Hepatocyte (in vitro differentiated cells): ENCODE results near the gene RABGGTA. TPM values are rescaled to one million over a fixed set of nuclear protein-coding genes. Genes with fewer than 3 reads are reported as not detected.

Experiments used
- DNase-seq: peaks from one replicate; pipeline ENCODE4 v3.0.0-alpha.2; 2016; ENCODE audit warnings: low spot score
- H2AFZ ChIP-seq: fragments of 200-600 bp; sonication (generic); 2 replicates; pipeline ENCODE4 v1.6.0; 2016; ENCODE audit warnings: antibody characterized with exemption, mild to moderate bottlenecking
- H3K27ac ChIP-seq: fragments of 200-600 bp; sonication (generic); 2 replicates; pipeline ENCODE4 v1.5.1; 2016; ENCODE audit warnings: mild to moderate bottlenecking
- H3K27me3 ChIP-seq: fragments of 200-600 bp; sonication (generic); 2 replicates; pipeline ENCODE4 v1.6.1; 2016
- H3K36me3 ChIP-seq: fragments of 200-600 bp; sonication (generic); replicated peaks from 2 replicates; pipeline ENCODE4 v1.5.1; 2016; ENCODE audit warnings: low read depth; ENCODE audit not compliant: insufficient read depth
- H3K4me1 ChIP-seq: fragments of 200-600 bp; sonication (generic); 2 replicates; pipeline ENCODE4 v1.5.1; 2016; ENCODE audit warnings: mild to moderate bottlenecking, moderate library complexity; ENCODE audit not compliant: insufficient read depth
- H3K4me2 ChIP-seq: fragments of 200-600 bp; sonication (generic); 2 replicates; pipeline ENCODE4 v1.6.0; 2016
- H3K4me3 ChIP-seq: fragments of 200-600 bp; sonication (generic); 2 replicates; pipeline ENCODE4 v1.5.1; 2016; ENCODE audit warnings: mild to moderate bottlenecking
- H3K79me2 ChIP-seq: fragments of 200-600 bp; sonication (generic); 2 replicates; pipeline ENCODE4 v1.6.0; 2017; ENCODE audit warnings: mild to moderate bottlenecking
- H3K9me2 ChIP-seq: fragments of 200-600 bp; sonication (generic); replicated peaks from 2 replicates; pipeline ENCODE4 v1.6.0; 2017; ENCODE audit warnings: mild to moderate bottlenecking; ENCODE audit not compliant: insufficient read depth
- H3K9me3 ChIP-seq: fragments of 200-600 bp; sonication (generic); 2 replicates; pipeline ENCODE4 v1.5.1; 2016; ENCODE audit warnings: low read depth, mild to moderate bottlenecking
- H4K20me1 ChIP-seq: fragments of 200-600 bp; sonication (generic); 2 replicates; pipeline ENCODE4 v1.6.0; 2016; ENCODE audit warnings: mild to moderate bottlenecking; ENCODE audit not compliant: insufficient read depth, poor library complexity, severe bottlenecking
- EZH2 ChIP-seq: fragments of 200-600 bp; sonication (generic); IDR thresholded peaks from 2 replicates; pipeline ENCODE4 v1.6.1; 2016; ENCODE audit warnings: antibody characterized with exemption, mild to moderate bottlenecking, borderline replicate concordance
- EZH2phosphoT487 ChIP-seq: fragments of 200-600 bp; sonication (generic); IDR thresholded peaks from one replicate; pipeline ENCODE4 v1.6.1; 2018; ENCODE audit warnings: antibody characterized with exemption, mild to moderate bottlenecking, low read depth, moderate library complexity; ENCODE audit not compliant: unreplicated experiment, severe bottlenecking
- WGBS: methylation state at CpG from one replicate; pipeline ENCODE4 v1.1.6; 2016; ENCODE audit warnings: low lambda C conversion rate; ENCODE audit errors: missing lambda C conversion rate; 5-methylcytosine and 5-hydroxymethylcytosine counted together
- polyA plus RNA-seq: library from polyadenylated mRNA; unstranded; fragments of >200 nt; fragmentation: Nextera tagmentation; extraction: Ambion mirVana; gene quantifications from 2 replicates; pipeline ENCODE4 v1.2.1, GENCODE V29; 2016
- total RNA-seq: library from RNA; depleted of rRNA; stranded (reverse); fragments of >200 nt; gene quantifications from 2 replicates; pipeline ENCODE4 v1.2.3, GENCODE V29; 2014
- TF ChIP-seq, protein P1 (sequence below): fragments of 200-600 bp; sonication (generic); IDR thresholded peaks from 2 replicates; pipeline ENCODE4 v1.5.1; 2016; ENCODE audit warnings: antibody characterized with exemption, mild to moderate bottlenecking; ENCODE audit not compliant: poor library complexity

RABGGTA gene
- total and polyA plus RNA-seq, 2 experiments from 2014 or later: 18.2 to 36.0 TPM

DNA sequence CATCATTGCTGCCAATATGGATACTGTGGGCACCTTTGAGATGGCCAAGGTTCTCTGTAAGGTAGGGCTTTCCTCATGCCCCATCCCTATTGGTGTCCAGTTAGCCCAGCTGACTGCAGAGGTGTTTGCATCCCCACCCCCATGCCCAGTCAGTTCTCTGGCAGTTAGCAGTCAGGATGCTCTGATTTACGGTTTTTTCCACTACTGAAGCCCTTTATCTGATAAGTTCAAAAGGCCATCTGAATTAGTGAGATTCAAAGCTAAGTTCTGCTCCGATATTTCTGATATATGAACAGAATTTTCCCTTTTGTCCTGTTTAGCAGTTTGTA is 37.9 kb downstream of the RABGGTA start:
- H3K4me2 ChIP-seq: peak overlapping the region; percentile 87
- H3K4me1 ChIP-seq: peaks cover 20% of the 10 kb centered on the region
- H3K27me3 ChIP-seq: no peaks in the 10 kb centered on the region
- no peaks in the 10 kb centered on the region for H4K20me1 ChIP-seq
- H3K79me2 ChIP-seq: peaks cover 62% of the 10 kb centered on the region
- WGBS: 47% methylated on average over 2 of the region's 2 CpGs
- TF ChIP-seq, protein P1, sequence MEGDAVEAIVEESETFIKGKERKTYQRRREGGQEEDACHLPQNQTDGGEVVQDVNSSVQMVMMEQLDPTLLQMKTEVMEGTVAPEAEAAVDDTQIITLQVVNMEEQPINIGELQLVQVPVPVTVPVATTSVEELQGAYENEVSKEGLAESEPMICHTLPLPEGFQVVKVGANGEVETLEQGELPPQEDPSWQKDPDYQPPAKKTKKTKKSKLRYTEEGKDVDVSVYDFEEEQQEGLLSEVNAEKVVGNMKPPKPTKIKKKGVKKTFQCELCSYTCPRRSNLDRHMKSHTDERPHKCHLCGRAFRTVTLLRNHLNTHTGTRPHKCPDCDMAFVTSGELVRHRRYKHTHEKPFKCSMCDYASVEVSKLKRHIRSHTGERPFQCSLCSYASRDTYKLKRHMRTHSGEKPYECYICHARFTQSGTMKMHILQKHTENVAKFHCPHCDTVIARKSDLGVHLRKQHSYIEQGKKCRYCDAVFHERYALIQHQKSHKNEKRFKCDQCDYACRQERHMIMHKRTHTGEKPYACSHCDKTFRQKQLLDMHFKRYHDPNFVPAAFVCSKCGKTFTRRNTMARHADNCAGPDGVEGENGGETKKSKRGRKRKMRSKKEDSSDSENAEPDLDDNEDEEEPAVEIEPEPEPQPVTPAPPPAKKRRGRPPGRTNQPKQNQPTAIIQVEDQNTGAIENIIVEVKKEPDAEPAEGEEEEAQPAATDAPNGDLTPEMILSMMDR: no peak
- TF ChIP-seq EZH2: no peak
- no peak for TF ChIP-seq EZH2phosphoT487
- H3K9me3 ChIP-seq: no peaks in the 10 kb centered on the region
- DNase-seq: no peak
- no peak overlapping the region for H2AFZ ChIP-seq
- H3K4me3 ChIP-seq: peak overlapping the region; percentile 96
- no peaks in the 10 kb centered on the region for H3K9me2 ChIP-seq
- peak overlapping the region; percentile 96 for H3K27ac ChIP-seq
- H3K36me3 ChIP-seq: no peaks in the 10 kb centered on the region

DNA sequence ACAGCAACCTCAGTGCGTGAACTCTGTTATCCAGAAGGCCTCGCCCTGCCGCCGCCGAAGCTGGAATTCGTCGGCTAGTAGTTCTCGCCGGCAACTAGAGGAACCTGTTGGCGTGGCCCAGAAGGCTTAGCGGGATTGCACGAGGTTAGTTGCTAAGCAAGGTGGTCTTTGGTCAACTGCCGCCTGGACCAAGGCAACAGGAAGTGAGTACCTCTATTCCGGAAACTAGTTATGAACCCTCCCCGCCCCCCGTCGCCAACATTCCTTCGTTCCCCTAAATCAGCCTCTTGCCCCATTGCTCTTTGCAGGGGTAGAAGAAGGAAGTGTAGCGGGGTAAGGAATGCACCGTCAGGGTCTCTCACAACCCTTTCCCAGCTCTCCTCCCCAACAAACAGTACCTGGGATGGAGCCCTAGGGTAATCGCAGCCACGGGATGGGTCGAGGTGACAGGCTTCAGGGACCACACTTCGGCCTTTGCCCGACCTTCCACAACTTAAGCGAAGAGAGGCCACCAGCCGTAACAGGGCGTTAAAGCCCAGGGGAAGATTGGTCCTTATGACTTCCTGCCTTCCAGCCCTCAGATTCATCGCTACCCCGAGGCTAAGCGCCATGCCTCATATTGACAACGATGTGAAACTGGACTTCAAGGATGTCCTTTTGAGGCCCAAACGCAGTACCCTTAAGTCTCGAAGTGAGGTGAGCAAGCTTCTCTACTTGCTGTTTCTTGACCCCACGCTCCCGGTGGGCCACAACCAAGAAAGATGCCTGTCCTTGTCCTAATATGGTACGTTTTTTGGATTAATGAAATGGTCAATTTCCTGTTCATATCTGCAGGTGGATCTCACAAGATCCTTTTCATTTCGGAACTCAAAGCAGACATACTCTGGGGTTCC is 38.5 kb downstream of the RABGGTA start, which contains the start of gene GMPR2:
Gene GMPR2 (plus strand): TSS at position 285 of the 893 bp plus-strand sequence. CDS start 325 bp downstream, at position 610.
- no peaks in the 10 kb centered on the region for H4K20me1 ChIP-seq
- peak within 1 kb of the TSS; percentile 87 for H3K4me2 ChIP-seq
- DNase-seq: peak; percentile 26
- peak within 1 kb of the TSS; percentile 96 for H3K4me3 ChIP-seq
- no peaks in the 10 kb centered on the region for H3K27me3 ChIP-seq
- H3K36me3 ChIP-seq: no peaks in the 10 kb centered on the region
- no peaks in the 10 kb centered on the region for H3K9me2 ChIP-seq
- TF ChIP-seq EZH2phosphoT487 (no peak), EZH2 (no peak)
- TF ChIP-seq, protein P1: no peak
- H3K4me1 ChIP-seq: peaks cover 20% of the 10 kb centered on the region
- H3K79me2 ChIP-seq: peaks cover 67% of the 10 kb centered on the region
- H2AFZ ChIP-seq: peak within 1 kb of the TSS; percentile 98
- H3K27ac ChIP-seq: peak within 1 kb of the TSS; percentile 96
- H3K9me3 ChIP-seq: no peaks in the 10 kb centered on the region
- WGBS: 10% methylated on average over 38 of the region's 38 CpGs

DNA sequence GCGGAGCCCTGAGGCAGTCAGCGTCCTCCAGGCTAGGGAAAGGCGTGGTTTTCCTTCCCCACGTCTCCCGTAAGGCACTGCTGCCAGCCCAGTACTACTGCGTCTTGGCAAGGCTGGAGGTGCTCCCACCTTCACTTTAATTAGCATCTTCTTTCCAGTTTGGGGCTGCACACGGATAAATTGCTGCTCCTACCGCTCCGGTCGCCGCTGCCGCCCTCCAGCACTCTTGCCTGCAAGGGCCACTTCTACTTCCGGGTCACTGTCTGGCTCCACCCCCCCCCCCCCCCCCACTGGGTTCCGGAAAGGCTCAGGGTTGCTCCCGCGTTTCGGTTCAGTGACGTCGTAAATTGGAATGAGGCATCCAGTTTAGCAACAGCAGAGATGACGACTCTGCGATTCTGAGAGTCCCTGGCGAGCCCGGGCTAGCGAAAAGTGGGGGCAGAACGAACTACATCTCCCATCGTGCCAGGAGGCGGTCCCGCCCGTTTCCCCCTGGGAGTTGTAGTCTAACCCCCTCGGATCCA is 39.2 kb downstream of the RABGGTA start, which contains the start of gene NEDD8:
Gene NEDD8 (minus strand): TSS at position 247 of the 524 bp plus-strand sequence. CDS start 100 bp downstream, at position 147.
- Histone ChIP-seq H3K4me3 (peak within 1 kb of the TSS; percentile 96), H3K4me2 (peak within 1 kb of the TSS; percentile 87), H3K9me3 (no peaks in the 10 kb centered on the region), H3K79me2 (peaks cover 74% of the 10 kb centered on the region), H4K20me1 (no peaks in the 10 kb centered on the region), H3K4me1 (peaks cover 20% of the 10 kb centered on the region), H3K27me3 (no peaks in the 10 kb centered on the region), H3K9me2 (no peaks in the 10 kb centered on the region), H2AFZ (peak within 1 kb of the TSS; percentile 98), H3K36me3 (no peaks in the 10 kb centered on the region), H3K27ac (peak within 1 kb of the TSS; percentile 96)
- TF ChIP-seq EZH2: no peak
- TF ChIP-seq, protein P1: no peak
- TF ChIP-seq EZH2phosphoT487: no peak
- under 1% methylated on average over 30 of the region's 30 CpGs for WGBS
- DNase-seq: peak; percentile 91
